Measurements from ENCODE around the gene ITGAD.

DNA sequence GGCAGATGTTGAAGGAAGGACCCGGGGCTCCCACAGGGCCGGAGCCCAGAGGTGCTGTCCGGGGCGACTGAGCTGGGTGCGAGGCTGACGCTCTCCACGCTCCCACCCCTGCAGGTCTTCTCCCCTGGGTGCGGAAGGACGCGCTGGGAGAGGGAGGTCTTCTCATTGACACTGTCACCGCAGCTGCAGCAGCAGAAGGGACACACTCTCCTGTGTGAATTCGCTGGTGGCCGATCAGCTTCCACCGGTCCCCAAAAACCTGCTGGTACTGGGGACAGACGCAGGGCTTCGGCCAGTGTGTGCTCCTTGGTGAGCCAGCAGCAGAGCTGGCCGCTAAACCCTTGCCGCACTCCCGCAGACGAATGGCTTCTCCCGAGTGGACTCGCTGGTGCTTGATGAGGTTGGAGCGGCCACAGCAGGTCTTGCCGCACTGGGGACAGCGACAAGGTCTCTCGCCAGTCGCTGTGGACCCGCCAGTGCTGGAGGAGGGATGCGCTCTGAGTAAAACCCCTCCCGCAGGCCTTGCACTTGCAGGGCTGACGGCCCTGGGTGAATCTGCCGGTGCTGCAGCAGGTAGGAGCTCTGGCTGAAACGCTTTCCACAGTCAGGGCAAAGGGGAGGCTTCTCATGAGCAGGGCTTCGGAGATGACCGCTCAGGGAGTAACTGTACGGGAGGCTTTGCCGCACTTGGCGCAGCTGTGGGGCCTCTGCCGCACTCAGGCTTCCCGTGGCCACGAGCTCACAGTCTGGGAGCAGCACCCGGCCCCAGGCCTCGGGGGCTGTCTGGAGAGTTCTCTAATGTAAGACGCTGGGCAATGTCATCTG, 43.3 kb downstream of the ITGAD start:
- no peak for TF ChIP-seq POLR2A (IDR thresholded peaks at IDR 0.05; ENCODE audit: extremely low read depth, insufficient read length)
- TF ChIP-seq, protein P1, sequence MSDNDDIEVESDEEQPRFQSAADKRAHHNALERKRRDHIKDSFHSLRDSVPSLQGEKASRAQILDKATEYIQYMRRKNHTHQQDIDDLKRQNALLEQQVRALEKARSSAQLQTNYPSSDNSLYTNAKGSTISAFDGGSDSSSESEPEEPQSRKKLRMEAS (IDR thresholded peaks at IDR 0.05; ENCODE audit: low read depth, low read length), result no peak
- TF ChIP-seq, protein P2, sequence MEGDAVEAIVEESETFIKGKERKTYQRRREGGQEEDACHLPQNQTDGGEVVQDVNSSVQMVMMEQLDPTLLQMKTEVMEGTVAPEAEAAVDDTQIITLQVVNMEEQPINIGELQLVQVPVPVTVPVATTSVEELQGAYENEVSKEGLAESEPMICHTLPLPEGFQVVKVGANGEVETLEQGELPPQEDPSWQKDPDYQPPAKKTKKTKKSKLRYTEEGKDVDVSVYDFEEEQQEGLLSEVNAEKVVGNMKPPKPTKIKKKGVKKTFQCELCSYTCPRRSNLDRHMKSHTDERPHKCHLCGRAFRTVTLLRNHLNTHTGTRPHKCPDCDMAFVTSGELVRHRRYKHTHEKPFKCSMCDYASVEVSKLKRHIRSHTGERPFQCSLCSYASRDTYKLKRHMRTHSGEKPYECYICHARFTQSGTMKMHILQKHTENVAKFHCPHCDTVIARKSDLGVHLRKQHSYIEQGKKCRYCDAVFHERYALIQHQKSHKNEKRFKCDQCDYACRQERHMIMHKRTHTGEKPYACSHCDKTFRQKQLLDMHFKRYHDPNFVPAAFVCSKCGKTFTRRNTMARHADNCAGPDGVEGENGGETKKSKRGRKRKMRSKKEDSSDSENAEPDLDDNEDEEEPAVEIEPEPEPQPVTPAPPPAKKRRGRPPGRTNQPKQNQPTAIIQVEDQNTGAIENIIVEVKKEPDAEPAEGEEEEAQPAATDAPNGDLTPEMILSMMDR (IDR thresholded peaks at IDR 0.05; ENCODE audit: low read depth, low read length), result no peak
